Activated CD8-positive, alpha-beta T cell treated with anti-CD3 and anti-CD28 coated beads for 36 hours (primary cell): ENCODE results near the gene SLX4IP. TPM values are rescaled to one million over a fixed set of nuclear protein-coding genes. Genes with fewer than 3 reads are reported as not detected.

Experiments
- ATAC-seq: fragments of 200-7000 bp; cut with Tn5 transposase; one replicate; pipeline ENCODE4 v1.10.0; 2021; ENCODE audit warnings: mild to moderate bottlenecking, moderate library complexity
- CTCF ChIA-PET: fragments of 350-600 bp; sonication (Branson Sonifier 250); formaldehyde crosslinking; loops from one replicate; lab custom pipeline; 2021; ENCODE audit warnings: antibody characterized with exemption; lab: Charles Lee
- POLR2A ChIA-PET: fragments of 350-600 bp; sonication (Branson Sonifier 250); formaldehyde crosslinking; loops from one replicate; lab custom pipeline; 2021; ENCODE audit warnings: antibody characterized with exemption; lab: Charles Lee
- DNase-seq: peaks from one replicate; pipeline ENCODE4 v3.0.0-alpha.2; 2020
- H3K27ac Mint-ChIP-seq: one replicate; pipeline ENCODE4 v1.8.0; 2021; ENCODE audit warnings: mild to moderate bottlenecking, mixed read lengths
- H3K27me3 Mint-ChIP-seq: one replicate; pipeline ENCODE4 v1.8.0; 2021; ENCODE audit warnings: mixed read lengths
- H3K36me3 Mint-ChIP-seq: one replicate; pipeline ENCODE4 v1.8.0; 2021; ENCODE audit warnings: low read depth, mixed read lengths
- H3K4me1 Mint-ChIP-seq: one replicate; pipeline ENCODE4 v1.8.0; 2021; ENCODE audit warnings: low read depth, mixed read lengths
- H3K4me3 Mint-ChIP-seq: one replicate; pipeline ENCODE4 v1.8.0; 2021; ENCODE audit warnings: mild to moderate bottlenecking, moderate library complexity, mixed read lengths
- H3K9me3 Mint-ChIP-seq: one replicate; pipeline ENCODE4 v1.8.0; 2021; ENCODE audit warnings: mixed read lengths
- CTCF ChIP-seq: fragments of 200-600 bp; IDR thresholded peaks from one replicate; pipeline ENCODE4 v1.8.0; 2022; ENCODE audit warnings: antibody characterized with exemption, mild to moderate bottlenecking
- intact Hi-C: fragments of 100-400 bp; cut with micrococcal nuclease; formaldehyde crosslinking; loops from one replicate; pipeline ENCODE4 v1.10.0; 2022
- total RNA-seq, 2 experiments: library from RNA; stranded (reverse); gene quantifications; one replicate each; pipeline ENCODE4 v1.2.3, GENCODE V29; 2021

SLX4IP gene
- total RNA-seq, 2 experiments from 2014 or later, result 6.5 to 7.3 TPM

GRCh38 chr20:10433014-10433622, 2.0 kb upstream of the SLX4IP start:
- H3K9me3 Mint-ChIP-seq, result no peaks in the 10 kb centered on the region
- ChIA-PET CTCF (interaction anchor here (1.5 kb wide), 1 partner anchor 455 kb away, joined by 5 read pairs; no protein-coding TSS in a partner anchor), POLR2A (interaction anchor here (0.6 to 1.6 kb wide), 3 partner anchors 19 to 171 kb away, joined by 3 read pairs; no protein-coding TSS in a partner anchor)
- H3K36me3 Mint-ChIP-seq, result peaks cover 7% of the 10 kb centered on the region
- peak; percentile 0 for ATAC-seq
- no peak for TF ChIP-seq CTCF
- intact Hi-C loops, result loop anchor here (5.0 kb wide), 1 partner anchor 239 kb away; the partner anchor contains the start of gene JAG1
- H3K27me3 Mint-ChIP-seq, result no peaks in the 10 kb centered on the region
- peaks cover 59% of the 10 kb centered on the region for H3K4me1 Mint-ChIP-seq
- peak overlapping the region; percentile 94 for H3K27ac Mint-ChIP-seq
- peak overlapping the region; percentile 81 for H3K4me3 Mint-ChIP-seq
- no peak for DNase-seq

GRCh38 chr20:10433623-10434466, 1.3 kb upstream of the SLX4IP start, which contains the start of gene MKKS:
MKKS (minus strand) TSS chr20:10434222; CDS start chr20:10413514, 20,708 bp downstream.
- H3K4me3 Mint-ChIP-seq, result peak within 1 kb of the TSS; percentile 81
- peak; percentile 60 for ATAC-seq
- no peaks in the 10 kb centered on the region for H3K9me3 Mint-ChIP-seq
- H3K36me3 Mint-ChIP-seq, result peaks cover 8% of the 10 kb centered on the region
- ChIA-PET POLR2A (interaction anchor here (0.6 to 1.7 kb wide), 10 partner anchors 9 to 311 kb away, joined by 3 to 7 read pairs (median 4); no protein-coding TSS in a partner anchor), CTCF (interaction anchor here (1.2 to 2.2 kb wide), 4 partner anchors 10 to 455 kb away, joined by 3 to 7 read pairs (median 5); no protein-coding TSS in a partner anchor)
- intact Hi-C loops, result loop anchor here (2.0 to 5.0 kb wide), 2 partner anchors 83 to 238 kb away; partner anchors contain the start of gene JAG1
- peak within 1 kb of the TSS; percentile 94 for H3K27ac Mint-ChIP-seq
- H3K4me1 Mint-ChIP-seq, result peaks cover 56% of the 10 kb centered on the region
- no peak for TF ChIP-seq CTCF
- DNase-seq, result peak; percentile 86
- H3K27me3 Mint-ChIP-seq, result no peaks in the 10 kb centered on the region

- ChIA-PET CTCF (interaction anchor here (1.2 to 2.2 kb wide), 4 partner anchors 10 to 456 kb away, joined by 3 to 7 read pairs (median 5); no protein-coding TSS in a partner anchor), POLR2A (interaction anchor here (0.7 to 1.7 kb wide), 12 partner anchors 8 to 337 kb away, joined by 3 to 7 read pairs (median 4); no protein-coding TSS in a partner anchor)
- Mint-ChIP-seq H3K4me3 (peak overlapping the region; percentile 81), H3K27ac (peak overlapping the region; percentile 94), H3K27me3 (no peaks in the 10 kb centered on the region), H3K9me3 (no peaks in the 10 kb centered on the region), H3K4me1 (peaks cover 50% of the 10 kb centered on the region), H3K36me3 (peaks cover 9% of the 10 kb centered on the region)
- peak; percentile 53 for ATAC-seq
- DNase-seq, result peak; percentile 79
- TF ChIP-seq CTCF, result no peak
- intact Hi-C loops, result loop anchor here (2.0 to 5.0 kb wide), 2 partner anchors 84 to 238 kb away; partner anchors contain the start of gene JAG1
Measured at GRCh38 chr20:10434467-10434831, 656 bp upstream of the SLX4IP start.

- H3K27me3 Mint-ChIP-seq, result no peaks in the 10 kb centered on the region
- peak overlapping the region; percentile 81 for H3K4me3 Mint-ChIP-seq
- H3K36me3 Mint-ChIP-seq, result peaks cover 10% of the 10 kb centered on the region
- ATAC-seq (no peak), DNase-seq (no peak)
- no peak for TF ChIP-seq CTCF
- peak overlapping the region; percentile 94 for H3K27ac Mint-ChIP-seq
- H3K4me1 Mint-ChIP-seq, result peaks cover 36% of the 10 kb centered on the region
- intact Hi-C loops, result no loop called here
- CTCF ChIA-PET, result no interaction called here
- no peaks in the 10 kb centered on the region for H3K9me3 Mint-ChIP-seq
- POLR2A ChIA-PET, result interaction anchor here (1.3 kb wide), 1 partner anchor 8 kb away, joined by 5 read pairs; no protein-coding TSS in a partner anchor
Measured at GRCh38 chr20:10436053-10436699, 1.1 kb downstream of the SLX4IP start.
